Spleen (tissue), 11 donors: ENCODE data around the gene SCN7A. TPM values are rescaled to one million over a fixed set of nuclear protein-coding genes. Genes with fewer than 3 reads are reported as not detected.

Experiments
- DNase-seq: peaks from one replicate; pipeline ENCODE4 v3.0.0-alpha.2; 2020
- H3K27ac ChIP-seq, 8 donors: fragments of 200-600 bp; sonication (generic) in 7 of 8; 1 replicate in 4 of 8; 2 replicates in 4 of 8; pipeline versions ENCODE4 v1.5.0 to v1.8.0; 2016 to 2021; ENCODE audit warnings: inconsistent platforms in 4 of 8, mild to moderate bottlenecking in 4 of 8, moderate library complexity in 1 of 8
- H3K27me3 ChIP-seq, 7 donors: fragments of 200-600 bp; sonication (generic) in 6 of 7; replicated peaks in 1 of 7; 1 replicate in 4 of 7; 2 replicates in 3 of 7; pipeline versions ENCODE4 v1.5.0 to v1.8.0; 2016 to 2021; ENCODE audit warnings: inconsistent platforms in 3 of 7, mild to moderate bottlenecking in 1 of 7
- H3K36me3 ChIP-seq, 6 donors: fragments of 200-600 bp; sonication (generic) in 5 of 6; 1 replicate in 4 of 6; 2 replicates in 2 of 6; pipeline versions ENCODE4 v1.5.0 to v1.8.0; 2016 to 2021; ENCODE audit warnings: inconsistent platforms in 2 of 6
- H3K4me1 ChIP-seq, 6 donors: fragments of 200-600 bp; sonication (generic) in 5 of 6; 1 replicate in 3 of 6; 2 replicates in 3 of 6; pipeline versions ENCODE4 v1.5.0 to v1.8.0; 2016 to 2021; ENCODE audit warnings: inconsistent platforms in 3 of 6
- H3K4me3 ChIP-seq, 8 donors: fragments of 200-600 bp; sonication (generic) in 7 of 8; 1 replicate in 4 of 8; 2 replicates in 4 of 8; pipeline versions ENCODE4 v1.5.0 to v1.8.0; 2016 to 2021; ENCODE audit warnings: inconsistent platforms in 4 of 8, mild to moderate bottlenecking in 4 of 8, moderate library complexity in 2 of 8
- H3K9me3 ChIP-seq, 8 donors: fragments of 200-600 bp; sonication (generic) in 7 of 8; 1 replicate in 4 of 8; 2 replicates in 4 of 8; pipeline versions ENCODE4 v1.5.0 to v1.8.0; 2016 to 2021; ENCODE audit warnings: inconsistent platforms in 4 of 8
- POLR2A ChIP-seq, 3 donors: fragments of 450-650 bp; IDR thresholded peaks; one replicate each; pipeline ENCODE4 v1.5.1; 2017; ENCODE audit warnings: antibody characterized with exemption in 3 of 3, mild to moderate bottlenecking in 1 of 3
- POLR2AphosphoS5 ChIP-seq, 3 donors: sonication (generic); formaldehyde crosslinking; IDR thresholded peaks; one replicate each; pipeline ENCODE4 v1.5.1; 2017; ENCODE audit warnings: antibody characterized with exemption in 3 of 3
- WGBS, 5 donors: extraction: QIAGEN DNeasy Blood & Tissue Kit in 3 of 5; methylation state at CpG; one replicate each; pipeline versions ENCODE4 v1.1.5 to v1.1.7; 2013 to 2018; 5-methylcytosine and 5-hydroxymethylcytosine counted together
- intact Hi-C: fragments of 100-400 bp; cut with DNase I; formaldehyde crosslinking; loops from one replicate; pipeline ENCODE4 v1.15.0; 2023; ENCODE audit warnings: low total_unique reads
- polyA plus RNA-seq, 3 donors: library from polyadenylated mRNA; stranded (reverse); fragments of 200-250 nt; gene quantifications; one replicate each; pipeline ENCODE4 v1.2.1, GENCODE V29; 2013
- total RNA-seq, 7 donors: library from RNA; depleted of rRNA in 3 of 7; stranded (reverse); fragments of >200 nt in 3 of 7; fragmentation: NEBNext Ultra II Directional in 4 of 7; extraction: Animal tissue kit (Norgen Biotek cat#: 25700) in 4 of 7; gene quantifications; one replicate each; pipeline versions ENCODE4 v1.1.0 to v1.2.1, GENCODE V29; 2016 to 2021
- TF ChIP-seq, protein P1 (sequence below), 11 experiments: fragments of 200-600 bp in 7 of 11; fragments of 450-650 bp in 4 of 11; sonication (generic) in 4 of 11; IDR thresholded peaks in 8 of 11; conservative IDR thresholded peaks in 3 of 11; 1 replicate in 7 of 11; 2 replicates in 4 of 11; pipeline versions ENCODE4 v1.4.0 to v1.8.0; 2016 to 2021; ENCODE audit warnings: antibody characterized with exemption in 11 of 11, inconsistent platforms in 4 of 11, mild to moderate bottlenecking in 1 of 11
- donor health status: healthy with polysubstance abuse.
- donor health status: DM: no; HTN: no; CAD: no; lungs with moderate emphysema.
- donor health status: DM: no; HTN: no; CAD: no.
- donor health status: Bipolar disorder and iron deficiency.
- donor health status: healthy.
- donor health status: DM: no; HTN: no; CAD: no.
- donor health status: DM: yes; HTN: yes; CAD: no.

SCN7A gene
- total and polyA plus RNA-seq, 10 donors: 0.15 to 10.6 (median 1.3) TPM

DNA sequence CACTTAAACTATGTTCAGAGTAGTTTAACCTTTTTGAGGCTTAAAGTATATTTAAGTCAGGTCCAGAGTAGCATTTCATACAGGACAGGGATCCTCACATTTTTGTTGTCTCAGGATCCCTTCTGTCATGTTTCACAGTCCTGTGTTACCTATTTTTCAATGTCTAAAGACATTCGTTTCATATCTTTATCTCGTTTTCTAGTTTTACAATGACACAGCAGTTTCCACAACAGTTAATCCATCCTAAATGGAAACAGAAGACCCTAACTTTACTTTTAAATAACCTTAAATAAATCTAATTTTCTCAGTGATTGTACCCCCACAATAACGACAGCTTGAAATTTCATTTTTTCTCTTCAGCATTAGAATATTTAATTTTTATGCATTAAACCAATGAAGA is 101.0 kb downstream of the SCN7A start:
- WGBS, 5 donors: 70 to 87% (median 81%) methylated on average over 3 of the region's 3 CpGs

DNA sequence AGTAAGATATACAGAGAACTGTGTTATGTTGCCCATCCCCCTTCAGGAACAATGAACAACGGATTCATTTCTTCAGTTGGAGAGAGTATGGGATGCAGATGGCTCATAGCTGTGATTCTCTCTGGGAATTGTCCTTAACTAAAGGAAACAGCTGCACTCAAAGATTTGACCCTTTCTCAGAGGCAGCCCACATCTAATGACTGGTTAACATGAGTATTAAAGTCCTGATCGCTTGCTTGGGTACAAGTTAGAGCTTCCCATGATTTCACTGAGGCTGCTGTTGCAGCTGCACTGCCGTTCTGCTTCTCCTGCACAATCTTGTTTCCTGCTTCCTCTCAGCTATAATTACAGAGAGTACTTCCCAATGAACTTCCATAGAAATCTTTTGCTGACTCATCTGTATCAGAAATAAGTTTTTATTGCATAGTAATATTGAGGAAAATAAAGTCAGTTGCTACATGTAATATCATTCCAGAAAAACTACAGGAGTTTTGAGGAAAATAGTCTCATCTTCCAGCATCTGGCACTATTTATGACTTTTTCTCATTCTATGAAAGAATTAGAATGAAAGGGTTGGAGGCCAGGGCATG is 105.5 kb downstream of the SCN7A start:
- no peak for TF ChIP-seq POLR2A (IDR thresholded peaks at IDR 0.05)
- TF ChIP-seq POLR2AphosphoS5 (IDR thresholded peaks at IDR 0.05): peak in 1 of 3 donors; percentile 55

More for the DNA sequence above, 101.0 kb downstream of the SCN7A start:
- Histone ChIP-seq H3K4me1 (no peaks in the 10 kb centered on the region), H3K9me3 (no peaks in the 10 kb centered on the region), H3K36me3 (no peaks in the 10 kb centered on the region), H3K27ac (no peak overlapping the region), H3K4me3 (no peak overlapping the region), H3K27me3 (no peaks in the 10 kb centered on the region)
- no peak for DNase-seq
- intact Hi-C loops: no loop called here
- no peak for TF ChIP-seq POLR2A (IDR thresholded peaks at IDR 0.05)
- TF ChIP-seq, protein P1, sequence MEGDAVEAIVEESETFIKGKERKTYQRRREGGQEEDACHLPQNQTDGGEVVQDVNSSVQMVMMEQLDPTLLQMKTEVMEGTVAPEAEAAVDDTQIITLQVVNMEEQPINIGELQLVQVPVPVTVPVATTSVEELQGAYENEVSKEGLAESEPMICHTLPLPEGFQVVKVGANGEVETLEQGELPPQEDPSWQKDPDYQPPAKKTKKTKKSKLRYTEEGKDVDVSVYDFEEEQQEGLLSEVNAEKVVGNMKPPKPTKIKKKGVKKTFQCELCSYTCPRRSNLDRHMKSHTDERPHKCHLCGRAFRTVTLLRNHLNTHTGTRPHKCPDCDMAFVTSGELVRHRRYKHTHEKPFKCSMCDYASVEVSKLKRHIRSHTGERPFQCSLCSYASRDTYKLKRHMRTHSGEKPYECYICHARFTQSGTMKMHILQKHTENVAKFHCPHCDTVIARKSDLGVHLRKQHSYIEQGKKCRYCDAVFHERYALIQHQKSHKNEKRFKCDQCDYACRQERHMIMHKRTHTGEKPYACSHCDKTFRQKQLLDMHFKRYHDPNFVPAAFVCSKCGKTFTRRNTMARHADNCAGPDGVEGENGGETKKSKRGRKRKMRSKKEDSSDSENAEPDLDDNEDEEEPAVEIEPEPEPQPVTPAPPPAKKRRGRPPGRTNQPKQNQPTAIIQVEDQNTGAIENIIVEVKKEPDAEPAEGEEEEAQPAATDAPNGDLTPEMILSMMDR (IDR thresholded peaks at IDR 0.05 in 8 of 11, conservative IDR thresholded peaks at IDR 0.05 in 3 of 11): no peak
- TF ChIP-seq POLR2AphosphoS5 (IDR thresholded peaks at IDR 0.05): no peak

DNA sequence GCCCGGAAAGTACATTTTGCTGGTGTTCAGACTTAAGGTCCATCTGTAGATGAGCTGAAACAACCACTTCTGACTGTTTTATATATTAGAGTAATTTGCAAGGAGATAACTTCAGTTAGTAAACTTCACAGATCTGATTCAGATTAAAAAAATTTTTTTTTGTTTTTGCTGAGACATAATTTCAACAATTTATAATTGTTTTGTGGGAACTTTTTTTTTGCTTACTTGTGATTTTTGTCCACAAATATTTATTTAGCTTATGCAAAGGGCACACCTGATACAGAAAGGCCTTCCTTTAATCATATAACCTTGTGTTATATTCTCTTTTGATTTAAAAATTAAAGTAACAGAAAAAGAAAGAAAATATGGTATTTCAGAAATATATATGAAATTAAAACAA is 108.7 kb downstream of the SCN7A start:
- WGBS, 5 donors: 90 to 100% (median 93%) methylated on average over 1 of the region's 1 CpG
- H3K9me3 ChIP-seq: no peaks in the 10 kb centered on the region
- H3K27ac ChIP-seq: no peak overlapping the region
- H3K4me1 ChIP-seq: no peaks in the 10 kb centered on the region
- no peaks in the 10 kb centered on the region for H3K27me3 ChIP-seq
- no peak for DNase-seq
- H3K36me3 ChIP-seq: no peaks in the 10 kb centered on the region
- TF ChIP-seq POLR2A (IDR thresholded peaks at IDR 0.05) (no peak), POLR2AphosphoS5 (IDR thresholded peaks at IDR 0.05) (no peak)
- TF ChIP-seq, protein P1 (IDR thresholded peaks at IDR 0.05 in 8 of 11, conservative IDR thresholded peaks at IDR 0.05 in 3 of 11): no peak
- intact Hi-C loops: no loop called here
- no peak overlapping the region for H3K4me3 ChIP-seq

More for the DNA sequence above, 105.5 kb downstream of the SCN7A start:
- intact Hi-C loops: no loop called here
- DNase-seq: no peak
- H3K4me3 ChIP-seq: no peak overlapping the region
- no peaks in the 10 kb centered on the region for H3K4me1 ChIP-seq
- H3K36me3 ChIP-seq: no peaks in the 10 kb centered on the region
- peak overlapping the region in 5 of 8 donors; percentile 48 to 69 (median 55) for H3K27ac ChIP-seq
- H3K9me3 ChIP-seq: no peaks in the 10 kb centered on the region
- H3K27me3 ChIP-seq: no peaks in the 10 kb centered on the region
- 26 to 46% (median 33%) methylated on average over 3 of the region's 3 CpGs for WGBS, 5 donors

DNA sequence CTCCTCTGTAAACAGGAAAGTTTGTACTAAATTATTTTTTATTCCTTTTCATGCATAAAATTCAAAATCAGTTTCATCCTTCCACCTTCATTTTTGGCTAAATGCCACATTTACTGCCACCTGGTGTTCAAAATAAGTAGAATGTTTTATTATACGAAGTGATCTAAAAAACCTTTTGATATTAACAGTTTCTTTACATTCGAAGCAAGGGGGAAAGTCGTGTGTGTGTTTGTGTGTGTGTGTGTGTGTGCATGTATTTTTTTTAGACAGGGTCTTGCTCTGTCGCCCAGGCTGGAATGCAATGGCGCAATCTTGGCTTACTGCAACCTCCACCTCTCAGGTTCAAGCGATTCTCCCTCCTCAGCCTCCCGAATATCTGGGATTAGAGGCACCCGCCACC is 109.3 kb downstream of the SCN7A start:
- intact Hi-C loops: no loop called here

More for the DNA sequence above, 109.3 kb downstream of the SCN7A start:
- no peaks in the 10 kb centered on the region for H3K27me3 ChIP-seq
- TF ChIP-seq, protein P1 (IDR thresholded peaks at IDR 0.05 in 8 of 11, conservative IDR thresholded peaks at IDR 0.05 in 3 of 11): peak in 6 of 11 experiments; percentile 13 to 46 (median 22)
- no peak for TF ChIP-seq POLR2AphosphoS5 (IDR thresholded peaks at IDR 0.05)
- no peaks in the 10 kb centered on the region for H3K36me3 ChIP-seq
- DNase-seq: no peak
- 59 to 67% (median 64%) methylated on average over 8 of the region's 8 CpGs for WGBS, 5 donors
- no peaks in the 10 kb centered on the region for H3K4me1 ChIP-seq
- H3K27ac ChIP-seq: no peak overlapping the region
- H3K9me3 ChIP-seq: no peaks in the 10 kb centered on the region
- H3K4me3 ChIP-seq: no peak overlapping the region
